ENCODE data around the gene TENM4.
A peak's percentile ranks its signal among the peaks of the same experiment; 100 is the strongest.

TENM4 gene

DNA sequence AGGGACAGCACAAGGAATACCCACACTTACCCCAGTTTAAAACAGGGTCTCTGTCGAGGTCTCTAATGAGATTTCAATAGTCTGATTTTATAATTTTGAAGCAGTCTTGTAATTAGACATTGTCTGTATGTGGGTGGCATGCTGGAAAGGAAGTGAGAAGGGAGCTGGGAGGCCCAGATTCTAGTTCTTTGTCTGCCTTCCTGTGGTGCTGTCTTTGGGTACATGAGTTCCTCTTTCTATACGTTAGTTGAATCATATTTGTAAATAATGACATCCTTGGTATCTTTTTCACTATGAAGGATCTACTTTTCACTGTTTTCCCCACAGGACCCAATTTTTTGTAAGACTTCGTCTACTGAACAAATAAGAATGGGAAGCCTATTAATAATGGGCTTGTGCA lies 42.0 kb upstream of the TENM4 start:
- TF ChIP-seq, protein P1, sequence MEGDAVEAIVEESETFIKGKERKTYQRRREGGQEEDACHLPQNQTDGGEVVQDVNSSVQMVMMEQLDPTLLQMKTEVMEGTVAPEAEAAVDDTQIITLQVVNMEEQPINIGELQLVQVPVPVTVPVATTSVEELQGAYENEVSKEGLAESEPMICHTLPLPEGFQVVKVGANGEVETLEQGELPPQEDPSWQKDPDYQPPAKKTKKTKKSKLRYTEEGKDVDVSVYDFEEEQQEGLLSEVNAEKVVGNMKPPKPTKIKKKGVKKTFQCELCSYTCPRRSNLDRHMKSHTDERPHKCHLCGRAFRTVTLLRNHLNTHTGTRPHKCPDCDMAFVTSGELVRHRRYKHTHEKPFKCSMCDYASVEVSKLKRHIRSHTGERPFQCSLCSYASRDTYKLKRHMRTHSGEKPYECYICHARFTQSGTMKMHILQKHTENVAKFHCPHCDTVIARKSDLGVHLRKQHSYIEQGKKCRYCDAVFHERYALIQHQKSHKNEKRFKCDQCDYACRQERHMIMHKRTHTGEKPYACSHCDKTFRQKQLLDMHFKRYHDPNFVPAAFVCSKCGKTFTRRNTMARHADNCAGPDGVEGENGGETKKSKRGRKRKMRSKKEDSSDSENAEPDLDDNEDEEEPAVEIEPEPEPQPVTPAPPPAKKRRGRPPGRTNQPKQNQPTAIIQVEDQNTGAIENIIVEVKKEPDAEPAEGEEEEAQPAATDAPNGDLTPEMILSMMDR (conservative IDR thresholded peaks at IDR 0.05; ENCODE audit: low read length) = no peak
- no peak for DNase-seq (ENCODE audit: low read depth)
- H3K4me3 ChIP-seq (ENCODE audit: low read length) = no peak overlapping the region

DNA sequence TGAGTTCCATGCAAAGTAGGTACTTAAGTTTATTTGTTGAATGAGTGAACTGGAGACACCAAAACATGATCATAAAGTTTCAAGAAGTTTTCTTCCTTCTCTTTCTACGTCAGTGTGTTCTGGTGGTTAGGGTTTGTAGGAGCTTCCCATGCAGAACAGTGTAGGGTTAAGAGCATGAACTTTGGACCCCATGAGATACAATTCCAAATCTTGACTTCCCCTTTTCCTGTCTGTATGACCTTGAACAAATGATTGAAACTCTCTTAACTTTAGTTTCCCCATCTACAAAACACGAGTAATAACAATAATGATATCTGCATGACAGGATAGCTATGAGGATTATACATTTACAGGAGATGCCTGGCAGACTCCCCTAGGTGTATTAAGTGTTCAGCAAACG lies 41.0 kb upstream of the TENM4 start:
- no peak for DNase-seq (ENCODE audit: low read depth)
- TF ChIP-seq, protein P1 (conservative IDR thresholded peaks at IDR 0.05; ENCODE audit: low read length) = no peak
- no peak overlapping the region for H3K4me3 ChIP-seq (ENCODE audit: low read length)

DNA sequence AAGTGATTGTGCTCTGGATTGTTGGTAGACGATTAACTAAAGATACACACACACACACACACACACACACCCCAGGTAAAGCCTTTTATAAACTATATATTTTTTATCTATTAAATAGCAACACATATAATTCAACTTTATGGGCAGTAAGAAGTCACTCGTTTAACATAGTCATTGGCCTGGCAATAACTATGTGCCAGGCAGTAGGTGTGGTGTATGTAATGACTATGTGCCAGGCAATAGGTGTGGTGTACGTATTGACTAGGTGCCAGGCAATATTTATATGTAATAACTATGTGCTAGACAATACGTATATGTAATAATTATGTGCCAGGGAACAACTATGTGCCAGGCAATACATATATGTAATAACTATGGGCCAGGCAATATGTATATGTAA lies 40.0 kb upstream of the TENM4 start:
- DNase-seq (ENCODE audit: low read depth) = no peak
- TF ChIP-seq, protein P1 (conservative IDR thresholded peaks at IDR 0.05; ENCODE audit: low read length) = no peak
- H3K4me3 ChIP-seq (ENCODE audit: low read length) = no peak overlapping the region

DNA sequence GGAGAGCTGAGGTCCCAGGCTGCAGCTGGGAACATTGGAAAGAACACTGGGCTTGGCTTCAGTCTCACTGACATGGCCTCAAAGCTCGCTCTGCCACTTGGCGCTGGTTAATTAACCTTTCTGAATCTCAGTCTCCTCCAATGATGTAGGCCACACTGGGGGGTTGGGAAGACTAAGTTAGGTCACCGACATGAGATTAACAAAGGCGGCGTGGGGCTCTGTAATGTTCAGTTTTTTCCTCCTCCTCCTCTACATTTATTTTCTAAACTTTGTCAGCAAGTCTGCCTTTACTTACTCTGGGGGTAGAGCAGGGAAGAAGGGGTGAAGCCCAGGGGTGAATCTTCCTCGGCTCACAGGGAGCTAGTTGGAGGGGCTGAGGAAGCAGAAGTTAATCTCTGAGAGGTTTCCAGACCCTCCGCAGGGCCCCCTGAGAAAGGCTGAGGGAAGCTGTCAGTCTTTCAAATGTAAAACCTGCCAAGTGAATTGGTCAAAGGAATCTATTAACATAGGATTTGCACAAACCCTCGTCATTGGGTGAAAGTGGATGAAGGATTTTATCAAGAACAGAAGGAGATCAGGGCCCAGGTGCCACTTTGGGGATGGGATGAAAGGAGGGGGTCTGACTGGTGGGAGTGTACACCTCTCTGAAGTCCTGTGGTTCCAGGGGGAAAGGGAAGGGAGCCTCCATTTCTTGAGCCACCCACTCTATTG lies 32.1 kb upstream of the TENM4 start:
- DNase-seq (ENCODE audit: low read depth) = no peak
- TF ChIP-seq, protein P1 (conservative IDR thresholded peaks at IDR 0.05; ENCODE audit: low read length) = no peak
- H3K4me3 ChIP-seq (ENCODE audit: low read length) = no peak overlapping the region

DNA sequence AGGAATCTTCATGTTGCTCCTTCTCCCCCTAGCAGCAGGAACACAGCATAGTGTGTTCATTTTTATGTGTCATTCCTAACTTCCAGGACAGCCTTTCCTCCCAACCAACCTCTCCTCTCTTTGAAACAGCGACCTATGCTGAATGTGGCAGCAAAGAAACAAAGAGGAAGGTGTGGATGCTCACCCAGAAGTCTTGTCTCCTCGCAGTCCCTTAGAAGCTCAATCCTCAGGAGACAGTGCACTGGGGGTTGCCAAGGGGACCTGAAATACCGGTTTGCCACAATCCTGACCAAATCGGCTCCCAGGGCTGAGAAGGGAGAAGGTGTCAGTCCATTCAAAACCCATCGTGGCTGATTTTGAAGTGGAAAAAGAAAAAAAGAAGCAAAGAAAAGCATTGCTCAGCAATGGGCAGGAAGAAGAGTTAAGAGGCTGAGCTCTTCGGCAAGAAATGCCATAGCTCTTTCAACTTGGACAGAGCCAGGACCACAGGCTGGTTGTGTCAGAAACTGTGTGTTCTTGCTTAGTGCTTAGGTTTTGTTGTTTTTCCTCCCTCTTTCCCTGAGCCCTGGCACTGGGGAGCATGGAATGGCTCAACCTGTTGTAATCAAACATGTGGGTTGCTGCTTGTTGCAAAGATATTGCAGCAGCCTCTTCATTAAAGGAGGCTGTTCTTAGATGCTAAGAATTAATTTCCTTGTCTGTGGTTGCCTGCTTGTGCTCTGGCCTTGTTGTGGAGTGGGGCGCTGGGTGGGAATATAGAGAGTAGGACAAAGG lies 30.4 kb upstream of the TENM4 start:
- DNase-seq (ENCODE audit: low read depth) = peak; percentile 31
- TF ChIP-seq, protein P1 (conservative IDR thresholded peaks at IDR 0.05; ENCODE audit: low read length) = no peak
- H3K4me3 ChIP-seq (ENCODE audit: low read length) = no peak overlapping the region

DNA sequence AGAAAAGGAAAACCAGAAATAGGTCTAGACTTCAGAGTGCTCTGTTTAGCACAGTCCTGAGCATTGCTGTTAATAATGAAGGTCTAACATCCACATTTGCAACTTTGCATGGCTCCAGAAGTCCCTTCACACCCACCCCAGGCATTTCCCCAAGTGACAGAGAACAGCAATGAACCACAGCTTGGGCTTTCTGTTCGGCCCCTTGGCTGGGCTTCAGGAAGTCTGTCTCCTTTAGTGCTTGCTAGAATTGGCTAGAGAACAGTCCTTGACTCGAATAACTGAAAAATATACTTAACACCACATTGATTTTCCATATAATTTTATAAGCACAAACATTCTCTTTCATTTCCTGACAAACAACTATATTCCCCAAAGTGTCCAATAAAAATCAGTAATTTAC lies 29.3 kb upstream of the TENM4 start:
- TF ChIP-seq, protein P1 (conservative IDR thresholded peaks at IDR 0.05; ENCODE audit: low read length) = no peak
- DNase-seq (ENCODE audit: low read depth) = no peak
- H3K4me3 ChIP-seq (ENCODE audit: low read length) = no peak overlapping the region

DNA sequence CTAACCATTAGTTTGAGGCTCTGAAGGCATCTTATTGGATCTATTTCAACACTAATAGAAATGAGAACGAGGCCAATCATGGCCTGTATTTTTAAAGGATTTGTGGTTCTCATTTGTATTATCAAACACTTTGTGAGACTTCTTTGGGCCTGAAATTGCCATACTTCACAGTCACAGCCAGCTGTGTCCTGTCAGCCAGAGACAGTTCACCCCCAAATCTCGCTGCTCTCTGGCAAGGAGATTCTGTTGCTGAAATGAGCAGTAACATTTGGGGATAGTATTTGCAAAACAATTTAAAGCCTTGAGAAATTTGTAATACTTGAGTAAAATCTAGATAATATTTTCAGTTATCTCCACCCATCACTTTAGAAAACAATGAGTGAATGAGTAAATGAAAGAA lies 26.9 kb upstream of the TENM4 start:
- no peak overlapping the region for H3K4me3 ChIP-seq (ENCODE audit: low read length)
- DNase-seq (ENCODE audit: low read depth) = no peak
- TF ChIP-seq, protein P1 (conservative IDR thresholded peaks at IDR 0.05; ENCODE audit: low read length) = no peak

Data from AG10803 (cell line).